Motor neuron (in vitro differentiated cells): ENCODE results near the gene TGM3. TPM values are rescaled to one million over a fixed set of nuclear protein-coding genes. Genes with fewer than 3 reads are reported as not detected.
"Not testable (repeated sequence)": the region's sequence is repeated elsewhere in the genome, so short reads cannot be mapped to it uniquely, and the experiment has no call there.

ENCODE experiments used
- ATAC-seq, 8 experiments: fragments of 200-7000 bp; cut with Tn5 transposase; replicated peaks in 6 of 8; 2 replicates each; pipeline ENCODE4 v1.8.0; 2021; ENCODE audit warnings: mild to moderate bottlenecking in 8 of 8, moderate library complexity in 8 of 8
- H3K27ac ChIP-seq, 2 donors: fragments of 250-450 bp; sonication (Bioruptor Pico); 2 replicates each; pipeline ENCODE4 v1.9.0; 2021; ENCODE audit warnings: antibody characterized with exemption in 2 of 2, mild to moderate bottlenecking in 2 of 2, moderate library complexity in 1 of 2
- H3K4me1 ChIP-seq, 2 donors: fragments of 250-450 bp; sonication (Bioruptor Pico); replicated peaks in 1 of 2; 2 replicates each; pipeline ENCODE4 v1.6.1; 2021; ENCODE audit warnings: antibody characterized with exemption in 2 of 2, mild to moderate bottlenecking in 2 of 2, moderate library complexity in 1 of 2
- H3K4me3 ChIP-seq, 5 donors: fragments of 250-450 bp; sonication (Bioruptor Pico); 2 replicates each; pipeline ENCODE4 v1.9.0; 2021; ENCODE audit warnings: antibody characterized with exemption in 5 of 5, mild to moderate bottlenecking in 5 of 5, moderate library complexity in 4 of 5
- WGBS, 10 experiments: fragments of 450-650 bp; shearing (Covaris generic); methylation state at CpG; one replicate each; pipeline ENCODE4 v1.0.0; 2022; 5-methylcytosine and 5-hydroxymethylcytosine counted together
- in situ Hi-C, 9 experiments: fragments of 400-800 bp; cut with MboI; loops; one replicate each; pipeline ENCODE4 v1.15.0; 2021; ENCODE audit warnings: low sequenced_read_pairs in 9 of 9, low pct_unique_long_range_greater_than_20kb in 2 of 9; ENCODE audit not compliant: unreplicated experiment in 9 of 9
- total RNA-seq, 8 experiments: library from RNA; unstranded; fragments of 300-600 nt; gene quantifications; 2 replicates each; pipeline versions ENCODE4 v1.2.3 to v1.2.4, GENCODE V29; 2022

TGM3 gene
- total RNA-seq, 8 experiments from 2014 or later = 0.05 to 2.8 (median 0.30) TPM; not detected in 2

- in situ Hi-C loops, H3K4me3 ChIP-seq, H3K4me1 ChIP-seq, H3K27ac ChIP-seq: not testable (repeated sequence)
- WGBS, 10 experiments = 0 to 50% (median 16%) methylated on average over 1 to 3 of the region's 12 CpGs; no CpG with 5 or more reads in 4 of the 10 experiments
- ATAC-seq = peak in 1 of 8 experiments; percentile 40
These were observed 31.0 kb upstream of the TGM3 start for GRCh38 chr20:2264621-2265374.

- 56 to 100% (median 80%) methylated on average over 1 to 6 of the region's 7 CpGs; no CpG with 5 or more reads in 1 of the 10 experiments for WGBS, 10 experiments
- no peaks in the 10 kb centered on the region for H3K4me1 ChIP-seq
- no peak overlapping the region for H3K4me3 ChIP-seq
- ATAC-seq = no peak
- H3K27ac ChIP-seq = no peak overlapping the region
- in situ Hi-C loops = no loop called here
These were observed 22.0 kb upstream of the TGM3 start for GRCh38 chr20:2273634-2274302.

GRCh38 chr20:2276015-2276414 lies 19.8 kb upstream of the TGM3 start:
- no peak for ATAC-seq
- Histone ChIP-seq H3K27ac (no peak overlapping the region), H3K4me3 (no peak overlapping the region), H3K4me1 (no peaks in the 10 kb centered on the region)
- in situ Hi-C loops = no loop called here
- WGBS, 10 experiments = 0 to 100% (median 60%) methylated on average over 1 of the region's 1 CpG; no CpG with 5 or more reads in 3 of the 10 experiments

- Histone ChIP-seq H3K27ac (no peak overlapping the region), H3K4me3 (no peak overlapping the region), H3K4me1 (no peaks in the 10 kb centered on the region)
- 40 to 100% (median 50%) methylated on average over 1 to 3 of the region's 5 CpGs; no CpG with 5 or more reads in 5 of the 10 experiments for WGBS, 10 experiments
- in situ Hi-C loops = no loop called here
- ATAC-seq = peak in 1 of 8 experiments; percentile 39
These were observed 16.5 kb upstream of the TGM3 start for GRCh38 chr20:2279253-2279779.

GRCh38 chr20:2280082-2280481 lies 15.7 kb upstream of the TGM3 start:
- no peaks in the 10 kb centered on the region for H3K4me1 ChIP-seq
- in situ Hi-C loops = no loop called here
- H3K27ac ChIP-seq = no peak overlapping the region
- no peak for ATAC-seq
- no peak overlapping the region for H3K4me3 ChIP-seq
- 66 to 100% (median 90%) methylated on average over 1 to 6 of the region's 6 CpGs; no CpG with 5 or more reads in 4 of the 10 experiments for WGBS, 10 experiments

GRCh38 chr20:2281563-2281962 lies 14.2 kb upstream of the TGM3 start:
- in situ Hi-C loops = no loop called here
- ATAC-seq = no peak
- no peak overlapping the region for H3K4me3 ChIP-seq
- H3K4me1 ChIP-seq = no peaks in the 10 kb centered on the region
- no peak overlapping the region for H3K27ac ChIP-seq
- WGBS, 10 experiments = 72 to 100% (median 89%) methylated on average over 1 to 3 of the region's 3 CpGs; no CpG with 5 or more reads in 1 of the 10 experiments

GRCh38 chr20:2282181-2282580 lies 13.6 kb upstream of the TGM3 start:
- WGBS, 10 experiments = 73 to 93% (median 87%) methylated on average over 1 to 4 of the region's 5 CpGs; no CpG with 5 or more reads in 4 of the 10 experiments
- Histone ChIP-seq H3K4me3 (no peak overlapping the region), H3K27ac (no peak overlapping the region), H3K4me1 (no peaks in the 10 kb centered on the region)
- in situ Hi-C loops = no loop called here
- ATAC-seq = no peak

- no peaks in the 10 kb centered on the region for H3K4me1 ChIP-seq
- no peak overlapping the region for H3K4me3 ChIP-seq
- ATAC-seq = no peak
- in situ Hi-C loops = no loop called here
- no peak overlapping the region for H3K27ac ChIP-seq
- 49 to 100% (median 74%) methylated on average over 1 to 4 of the region's 4 CpGs for WGBS, 10 experiments
These were observed 11.9 kb upstream of the TGM3 start for GRCh38 chr20:2283706-2284423.

- in situ Hi-C loops = no loop called here
- Histone ChIP-seq H3K4me1 (no peaks in the 10 kb centered on the region), H3K4me3 (no peak overlapping the region), H3K27ac (no peak overlapping the region)
- peak in 3 of 8 experiments; percentile 22 to 38 (median 29) for ATAC-seq
- WGBS, 10 experiments = 10 to 86% (median 83%) methylated on average over 1 to 2 of the region's 2 CpGs; no CpG with 5 or more reads in 2 of the 10 experiments
These were observed 10.6 kb upstream of the TGM3 start for GRCh38 chr20:2285193-2285592.

GRCh38 chr20:2285613-2286012 lies 10.2 kb upstream of the TGM3 start:
- ATAC-seq = peak in 3 of 8 experiments; percentile 24 to 51 (median 46)
- no peaks in the 10 kb centered on the region for H3K4me1 ChIP-seq
- no peak overlapping the region for H3K27ac ChIP-seq
- 47 to 100% (median 90%) methylated on average over 1 to 4 of the region's 4 CpGs; no CpG with 5 or more reads in 2 of the 10 experiments for WGBS, 10 experiments
- no peak overlapping the region for H3K4me3 ChIP-seq
- in situ Hi-C loops = no loop called here

- H3K4me1 ChIP-seq = no peaks in the 10 kb centered on the region
- in situ Hi-C loops = no loop called here
- no peak for ATAC-seq
- H3K27ac ChIP-seq = no peak overlapping the region
- 77 to 100% (median 95%) methylated on average over 1 to 3 of the region's 3 CpGs for WGBS, 10 experiments
- no peak overlapping the region for H3K4me3 ChIP-seq
These were observed 8.3 kb upstream of the TGM3 start for GRCh38 chr20:2287504-2287903.

- in situ Hi-C loops = no loop called here
- peak in 1 of 8 experiments; percentile 27 for ATAC-seq
- WGBS, 10 experiments = 25 to 100% (median 54%) methylated on average over 1 to 9 of the region's 11 CpGs; no CpG with 5 or more reads in 3 of the 10 experiments
- H3K4me3 ChIP-seq = no peak overlapping the region
- no peaks in the 10 kb centered on the region for H3K4me1 ChIP-seq
- H3K27ac ChIP-seq = no peak overlapping the region
These were observed 6.3 kb upstream of the TGM3 start for GRCh38 chr20:2289475-2289874.

GRCh38 chr20:2290486-2290885 lies 5.3 kb upstream of the TGM3 start:
- 60 to 94% (median 89%) methylated on average over 1 to 4 of the region's 5 CpGs; no CpG with 5 or more reads in 1 of the 10 experiments for WGBS, 10 experiments
- in situ Hi-C loops = no loop called here
- H3K4me1 ChIP-seq = no peaks in the 10 kb centered on the region
- no peak overlapping the region for H3K27ac ChIP-seq
- H3K4me3 ChIP-seq = no peak overlapping the region
- no peak for ATAC-seq
